K562 (cell line): ENCODE measurements around the gene LY6G5B. TPM values are rescaled to one million over a fixed set of nuclear protein-coding genes. Genes with fewer than 3 reads are reported as not detected.

ENCODE experiments used
- ARID3A ChIP-seq: IDR thresholded peaks from 2 replicates; pipeline ENCODE4 v1.6.1; 2012; ENCODE audit warnings: low read depth, low read length, improper control_type of control experiment, borderline replicate concordance
- ATF7 ChIP-seq: fragments of 450-650 bp; IDR thresholded peaks from 2 replicates; pipeline ENCODE4 v1.7.1; 2014; ENCODE audit warnings: mild to moderate bottlenecking, moderate library complexity
- CEBPB ChIP-seq: fragments of 450-650 bp; IDR thresholded peaks from 2 replicates; pipeline ENCODE4 v1.6.1; 2016; ENCODE audit warnings: missing genetic modification characterization, missing compliant biosample characterization
- E2F6 ChIP-seq, 2 experiments: IDR thresholded peaks; 2 replicates each; pipeline ENCODE4 v1.6.1; 2011; ENCODE audit warnings: borderline replicate concordance in 1 of 2, control low read depth in 1 of 2, low read depth in 1 of 2, low read length in 1 of 2, mild to moderate bottlenecking in 1 of 2, mixed read lengths in 1 of 2, moderate library complexity in 1 of 2; ENCODE audit not compliant: insufficient read depth in 1 of 2, insufficient read length in 1 of 2, poor library complexity in 1 of 2, severe bottlenecking in 1 of 2; ENCODE audit errors: extremely low read depth in 1 of 2
- ERF ChIP-seq: fragments of 450-650 bp; formaldehyde crosslinking; IDR thresholded peaks from 2 replicates; pipeline ENCODE4 v1.4.0; 2020; ENCODE audit warnings: mild to moderate bottlenecking, mixed read lengths
- ESRRB ChIP-seq: fragments of 250-450 bp; sonication (Bioruptor Pico); IDR thresholded peaks from 2 replicates; pipeline ENCODE4 v1.5.0; 2020; ENCODE audit warnings: mild to moderate bottlenecking, moderate library complexity, borderline replicate concordance
- GABPB1 ChIP-seq: sonication (generic); formaldehyde crosslinking; IDR thresholded peaks from 2 replicates; pipeline ENCODE4 v1.8.0; 2022; ENCODE audit warnings: mild to moderate bottlenecking, missing genetic modification reagents
- LCOR ChIP-seq: sonication (generic); formaldehyde crosslinking; IDR thresholded peaks from 2 replicates; pipeline ENCODE4 v1.8.0; 2022; ENCODE audit warnings: mild to moderate bottlenecking, missing genetic modification reagents
- MAX ChIP-seq: sonication (generic); formaldehyde crosslinking; IDR thresholded peaks from 2 replicates; pipeline ENCODE4 v1.9.0; 2022; ENCODE audit warnings: mild to moderate bottlenecking, missing genetic modification reagents
- MEF2A ChIP-seq: IDR thresholded peaks from 2 replicates; pipeline ENCODE4 v1.6.1; 2011; ENCODE audit warnings: low read depth, mild to moderate bottlenecking, low read length, moderate library complexity; ENCODE audit not compliant: control insufficient read depth
- NFE2 ChIP-seq: IDR thresholded peaks from 2 replicates; pipeline ENCODE4 v1.6.1; 2014; ENCODE audit warnings: antibody characterized with exemption, low read depth
- PHF21A ChIP-seq: fragments of 450-650 bp; IDR thresholded peaks from 2 replicates; pipeline ENCODE4 v1.6.1; 2017; ENCODE audit warnings: low read depth, borderline replicate concordance
- RBM34 ChIP-seq: fragments of 200-400 bp; formaldehyde crosslinking; IDR thresholded peaks from 2 replicates; pipeline ENCODE4 v1.6.1; 2018; ENCODE audit warnings: low read length, borderline replicate concordance; ENCODE audit not compliant: insufficient read depth
- SIRT6 ChIP-seq: IDR thresholded peaks from one replicate; pipeline ENCODE4 v1.6.1; 2012; ENCODE audit warnings: low read depth, mild to moderate bottlenecking, control low read depth, inconsistent platforms, low read length, moderate library complexity
- TOE1 ChIP-seq, 2 experiments: fragments of 450-650 bp in 1 of 2; sonication (generic) in 1 of 2; formaldehyde crosslinking in 1 of 2; IDR thresholded peaks; 2 replicates each; pipeline versions ENCODE4 v1.7.1 to v1.8.0; 2016 to 2022; ENCODE audit warnings: borderline replicate concordance in 2 of 2, mild to moderate bottlenecking in 2 of 2, antibody characterized with exemption in 1 of 2, inconsistent platforms in 1 of 2, low read depth in 1 of 2, missing genetic modification reagents in 1 of 2, moderate library complexity in 1 of 2
- U2AF1 ChIP-seq: fragments of 200-400 bp; formaldehyde crosslinking; optimal IDR thresholded peaks from 2 replicates; pipeline ENCODE3; 2017; ENCODE audit warnings: mild to moderate bottlenecking, low read depth, low read length, moderate library complexity
- USF2 ChIP-seq: sonication (generic); formaldehyde crosslinking; IDR thresholded peaks from 2 replicates; pipeline ENCODE4 v1.5.0; 2020; ENCODE audit warnings: missing genetic modification reagents
- ZBTB33 ChIP-seq: sonication (generic); formaldehyde crosslinking; IDR thresholded peaks from 2 replicates; pipeline ENCODE4 v1.8.1; 2023; ENCODE audit warnings: mild to moderate bottlenecking, missing genetic modification reagents
- ZFP1 ChIP-seq: fragments of 450-650 bp; formaldehyde crosslinking; IDR thresholded peaks from 2 replicates; pipeline ENCODE4 v1.4.0; 2020; ENCODE audit warnings: mild to moderate bottlenecking, mixed read lengths
- ZNF77 ChIP-seq: fragments of 250-450 bp; sonication (Bioruptor Pico); IDR thresholded peaks from 2 replicates; pipeline ENCODE4 v1.5.0; 2020
- ZNF785 ChIP-seq: fragments of 250-450 bp; sonication (Bioruptor Pico); IDR thresholded peaks from 2 replicates; pipeline ENCODE4 v1.4.0; 2020; ENCODE audit warnings: mild to moderate bottlenecking
- polyA plus RNA-seq, 8 experiments: library from polyadenylated mRNA; depleted of rRNA in 4 of 8; stranded (reverse) in 5 of 8; unstranded in 3 of 8; fragments of >200 nt; fragmentation: Nextera tagmentation in 2 of 8; fragmentation: Illumina TruSeq in 1 of 8; extraction: Ambion mirVana in 2 of 8; extraction: Trizol in 1 of 8; gene quantifications; 2 replicates each; pipeline versions ENCODE4 v1.2.1 to v1.2.3, GENCODE V29; 2011 to 2014; ENCODE audit warnings: inconsistent platforms in 1 of 8, missing spikeins in 1 of 8
- total RNA-seq, 7 experiments: library from RNA; depleted of rRNA in 6 of 7; stranded (reverse); fragments of >200 nt in 6 of 7; fragmentation: Illumina TruSeq in 2 of 7; extraction: Trizol in 2 of 7; gene quantifications; 2 replicates each; pipeline versions ENCODE4 v1.2.1 to v1.2.3, GENCODE V29; 2011 to 2021; ENCODE audit warnings: low replicate concordance in 1 of 7

The LY6G5B gene
- total and polyA plus RNA-seq, 9 of the 15 experiments (the other 6 are each of a cell fraction or from before 2014, with no cell fraction given), result 6.0 to 27.0 (median 7.5) TPM

- TF ChIP-seq E2F6 (IDR thresholded peaks at IDR 0.05; ENCODE audit: borderline replicate concordance in 1 of 2, extremely low read depth in 1 of 2, insufficient read depth in 1 of 2, insufficient read length in 1 of 2, low read depth in 1 of 2, low read length in 1 of 2, poor library complexity in 1 of 2, severe bottlenecking in 1 of 2), result peak; percentile 14 to 47
- no peak for TF ChIP-seq MEF2A
- no peak for TF ChIP-seq ZNF785 (CRISPR knock-in tag)
- TF ChIP-seq U2AF1, result no peak
- TF ChIP-seq ERF, result no peak
- no peak for TF ChIP-seq TOE1 (IDR thresholded peaks at IDR 0.05; ENCODE audit: borderline replicate concordance)
- TF ChIP-seq TOE1 (CRISPR knock-in tag; IDR thresholded peaks at IDR 0.05; ENCODE audit: borderline replicate concordance, low read depth), result no peak
- no peak for TF ChIP-seq GABPB1 (CRISPR knock-in tag)
- no peak for TF ChIP-seq ZFP1 (CRISPR knock-in tag)
- peak; percentile 73 for TF ChIP-seq MAX (CRISPR knock-in tag)
- no peak for TF ChIP-seq LCOR (CRISPR knock-in tag)
- TF ChIP-seq ATF7, result peak; percentile 23; the same call in 1 of the 2 replicates
- TF ChIP-seq CEBPB (tag), result no peak
- no peak for TF ChIP-seq RBM34
- TF ChIP-seq ESRRB (CRISPR knock-in tag), result no peak
- no peak for TF ChIP-seq NFE2
- TF ChIP-seq PHF21A, result no peak
- TF ChIP-seq ARID3A, result no peak
- TF ChIP-seq USF2 (CRISPR knock-in tag), result no peak
- 0 out of 2 replicates have a peak, but pooled peaks have one; percentile 59 for TF ChIP-seq ZBTB33
- no peak for TF ChIP-seq SIRT6
- no peak for TF ChIP-seq ZNF77 (CRISPR knock-in tag)
These were observed 47.9 kb downstream of the LY6G5B start (continued) for GRCh38 chr6:31717499-31718222.
